Activated T-cell treated with anti-CD3 and anti-CD28 coated beads for 48 hours (primary cell): ENCODE data around the gene MAST2.
"Not testable (repeated sequence)": the region's sequence is repeated elsewhere in the genome, so short reads cannot be mapped to it uniquely, and the experiment has no call there.

ENCODE experiments used
- DNase-seq: peaks from one replicate; pipeline ENCODE4 v3.0.0-alpha.2; 2020; ENCODE audit warnings: low read depth

The MAST2 gene

DNA sequence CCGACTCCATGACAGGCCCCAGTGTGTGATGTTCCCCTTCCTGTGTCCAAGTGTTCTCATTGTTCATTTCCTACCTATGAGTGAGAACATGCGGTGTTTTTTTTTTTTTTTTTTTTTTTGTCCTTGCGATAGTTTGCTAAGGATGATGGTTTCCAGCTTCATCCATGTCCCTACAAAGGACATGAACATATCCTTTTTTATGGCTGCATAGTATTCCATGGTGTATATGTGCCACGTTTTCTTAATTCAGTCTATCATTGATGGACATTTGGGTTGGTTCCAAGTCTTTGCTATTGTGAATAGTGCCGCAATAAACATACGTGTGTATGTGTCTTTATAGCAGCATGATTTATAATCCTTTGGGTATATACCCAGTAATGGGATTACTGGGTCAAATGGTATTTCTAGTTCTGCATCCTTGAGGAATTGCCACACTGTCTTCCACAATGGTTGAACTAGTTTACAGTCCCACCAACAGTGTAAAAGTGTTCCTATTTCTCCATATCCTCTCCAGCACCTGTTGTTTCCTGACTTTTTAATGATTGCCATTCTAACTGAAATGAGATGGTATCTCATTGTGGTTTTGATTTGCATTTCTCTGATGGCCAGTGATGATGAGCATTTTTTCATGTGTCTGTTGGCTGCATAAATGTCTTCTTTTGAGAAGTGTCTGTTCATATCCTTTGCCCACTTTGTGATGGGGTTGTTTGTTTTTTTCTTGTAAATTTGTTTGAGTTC lies 54.5 kb downstream of the MAST2 start:
- DNase-seq: not testable (repeated sequence)

DNA sequence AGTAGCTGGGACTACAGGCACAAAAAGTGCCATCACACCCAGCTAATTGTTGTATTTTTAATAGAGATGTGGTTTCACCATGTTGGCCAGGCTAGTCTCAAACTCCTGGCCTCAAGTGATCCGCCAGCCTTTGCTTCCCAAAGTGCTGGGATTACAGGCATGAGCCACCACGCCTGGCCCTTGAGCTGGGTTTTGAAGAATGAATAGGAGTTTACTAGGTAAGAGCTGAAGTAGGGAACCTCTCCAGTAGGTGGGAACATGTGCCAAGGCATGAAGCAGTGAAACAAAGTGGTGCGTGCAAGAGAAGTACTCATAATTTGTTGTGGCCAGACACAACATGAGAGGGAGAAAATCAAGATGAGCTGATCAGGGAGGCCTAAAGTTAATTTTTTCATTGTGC lies 55.8 kb downstream of the MAST2 start:
- DNase-seq: no peak

DNA sequence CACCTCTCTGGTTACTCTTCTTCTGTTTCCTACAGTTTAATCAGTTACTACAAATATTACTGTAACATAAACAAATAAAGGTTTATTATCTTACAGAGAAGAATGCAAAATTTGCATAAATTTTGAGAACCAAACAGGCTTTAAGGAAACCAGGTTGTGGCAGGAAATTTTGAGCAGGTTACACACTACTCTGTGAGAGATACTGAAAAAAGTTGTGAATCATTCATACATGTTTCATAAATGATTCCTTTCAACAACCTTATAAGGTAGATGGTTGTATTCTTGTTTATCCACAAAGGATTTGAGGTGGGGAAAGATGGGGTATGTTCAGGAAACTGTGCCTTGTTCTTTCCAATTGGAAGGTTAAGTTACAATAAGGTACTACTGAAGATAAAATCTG lies 58.6 kb downstream of the MAST2 start:
- no peak for DNase-seq

DNA sequence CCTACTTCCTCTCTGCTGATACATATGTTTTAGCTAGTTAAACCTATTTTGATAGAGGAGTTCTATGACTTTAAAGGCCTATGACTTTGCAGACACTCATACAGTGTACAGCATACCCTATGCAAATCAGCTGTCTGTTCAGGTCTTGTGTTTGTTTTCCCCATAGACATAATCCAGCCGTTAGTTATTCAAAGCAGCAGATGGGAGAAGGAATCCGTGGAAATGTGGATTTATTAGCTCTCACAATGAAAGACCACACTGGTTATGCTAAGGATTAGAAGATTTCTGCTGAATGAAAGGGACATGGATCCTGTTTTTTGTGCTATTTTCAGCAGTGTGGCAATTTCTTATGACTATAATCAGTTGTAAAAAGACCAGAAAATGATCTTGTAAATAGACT lies 59.8 kb downstream of the MAST2 start:
- no peak for DNase-seq

DNA sequence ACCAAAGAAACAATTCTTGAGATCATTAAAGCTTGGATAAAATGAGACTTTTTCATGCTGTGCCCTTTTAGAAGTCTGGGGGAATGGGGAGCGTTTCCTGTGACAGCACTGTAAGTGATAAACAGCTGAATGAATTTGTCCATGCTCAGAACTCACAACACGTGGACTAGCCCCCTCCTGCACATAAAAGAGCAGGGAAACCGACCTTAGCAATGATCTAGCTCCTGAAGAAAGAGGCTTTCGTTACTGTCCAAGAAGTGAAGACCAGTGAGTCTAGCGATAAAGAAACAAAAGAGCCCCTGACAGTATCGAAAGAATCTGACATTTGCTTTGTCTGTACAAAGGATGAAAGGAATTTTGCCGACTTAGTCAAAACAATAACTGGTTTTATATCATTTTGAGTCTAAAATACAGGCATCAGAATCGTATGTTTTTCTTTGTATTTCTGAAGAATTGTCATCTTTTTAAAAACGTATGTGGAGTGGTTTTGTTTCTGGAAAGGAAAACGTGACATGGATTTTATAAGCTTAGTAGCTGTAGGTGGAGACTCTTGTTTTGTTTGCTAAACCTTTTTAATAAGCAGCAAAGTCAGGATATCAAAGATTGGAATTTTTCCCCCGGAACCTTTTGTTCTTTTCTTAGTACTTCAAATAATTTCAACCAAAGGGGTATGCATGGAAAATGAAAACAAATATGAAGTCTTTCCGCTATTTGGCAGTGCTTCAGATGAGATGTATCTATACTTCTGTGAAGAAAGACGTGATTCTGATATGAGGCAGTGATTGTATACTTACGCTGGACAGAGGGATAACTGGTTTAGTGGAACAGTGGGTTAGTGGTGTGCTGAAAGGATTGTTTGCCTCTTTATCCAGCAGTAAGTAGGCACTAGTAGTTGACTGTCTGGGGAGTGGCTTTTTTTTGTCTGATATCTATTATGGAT lies 61.0 kb downstream of the MAST2 start:
- DNase-seq: no peak

DNA sequence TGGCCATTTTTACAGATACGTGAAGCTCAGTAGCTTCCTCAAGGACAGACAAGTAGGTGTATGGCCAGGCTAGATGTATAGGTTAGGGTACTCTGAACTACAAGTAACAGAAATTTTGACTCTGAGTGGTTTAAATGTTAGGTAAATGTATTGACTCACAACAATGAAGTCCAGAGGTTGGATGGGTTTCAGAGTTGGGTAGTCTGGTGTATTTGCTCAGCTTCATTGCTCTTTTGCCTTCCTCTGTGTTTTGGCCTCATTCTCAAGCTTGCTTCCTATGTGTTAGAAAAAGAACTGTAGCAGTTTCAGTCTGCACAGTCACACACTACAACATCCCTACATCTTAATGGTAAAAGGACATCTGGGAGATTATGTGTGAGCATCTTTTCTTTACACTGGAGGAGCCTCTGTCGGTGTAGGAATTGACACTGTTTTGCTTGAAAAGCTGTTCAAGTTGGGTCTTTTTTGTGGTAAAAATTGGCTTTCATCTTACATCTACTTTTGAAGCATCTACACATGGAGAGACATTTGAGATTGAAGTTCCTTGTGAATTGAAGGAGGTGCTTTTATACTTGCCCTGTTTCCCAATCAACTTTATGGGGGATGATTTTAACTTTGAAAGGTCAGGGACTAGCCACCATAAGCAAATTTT lies 64.4 kb downstream of the MAST2 start:
- DNase-seq: no peak

DNA sequence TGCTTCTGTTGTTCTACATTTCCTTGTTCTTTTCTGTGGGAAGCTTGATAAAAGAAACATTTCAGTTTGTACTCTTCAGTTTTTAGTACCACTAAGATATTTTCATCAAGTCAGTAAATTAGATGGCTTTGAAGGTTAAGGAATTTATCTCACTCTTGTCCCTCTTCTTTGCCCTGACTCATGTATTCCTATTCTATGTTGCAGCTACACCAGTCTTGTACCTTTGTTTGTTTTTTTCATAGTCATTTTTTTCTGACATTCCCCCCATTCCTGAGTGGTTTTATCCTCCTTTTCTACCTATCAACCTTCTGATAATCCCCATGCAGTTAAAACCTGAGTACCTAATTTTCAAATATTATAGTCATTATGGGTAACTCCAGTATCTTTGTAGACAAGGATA lies 65.4 kb downstream of the MAST2 start:
- no peak for DNase-seq

DNA sequence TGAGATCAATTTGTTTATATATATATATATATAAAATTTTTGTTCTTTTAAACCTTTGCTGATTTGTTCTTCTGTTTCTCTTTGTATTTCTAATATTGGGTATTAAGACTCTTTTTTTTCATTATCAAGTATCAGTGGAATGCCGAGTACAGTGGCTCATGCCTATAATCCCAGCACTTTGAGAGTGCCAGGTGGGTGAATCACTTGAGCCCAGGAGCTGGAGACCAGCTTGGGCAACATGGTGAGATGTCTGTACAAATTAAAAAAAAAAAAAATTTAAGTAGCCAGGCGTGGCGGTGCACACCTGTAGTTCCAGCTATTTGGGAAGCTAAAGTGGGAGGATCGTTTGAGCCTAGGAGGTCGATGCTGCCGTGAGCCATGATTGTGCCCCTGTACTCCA lies 67.1 kb downstream of the MAST2 start:
- no peak for DNase-seq

DNA sequence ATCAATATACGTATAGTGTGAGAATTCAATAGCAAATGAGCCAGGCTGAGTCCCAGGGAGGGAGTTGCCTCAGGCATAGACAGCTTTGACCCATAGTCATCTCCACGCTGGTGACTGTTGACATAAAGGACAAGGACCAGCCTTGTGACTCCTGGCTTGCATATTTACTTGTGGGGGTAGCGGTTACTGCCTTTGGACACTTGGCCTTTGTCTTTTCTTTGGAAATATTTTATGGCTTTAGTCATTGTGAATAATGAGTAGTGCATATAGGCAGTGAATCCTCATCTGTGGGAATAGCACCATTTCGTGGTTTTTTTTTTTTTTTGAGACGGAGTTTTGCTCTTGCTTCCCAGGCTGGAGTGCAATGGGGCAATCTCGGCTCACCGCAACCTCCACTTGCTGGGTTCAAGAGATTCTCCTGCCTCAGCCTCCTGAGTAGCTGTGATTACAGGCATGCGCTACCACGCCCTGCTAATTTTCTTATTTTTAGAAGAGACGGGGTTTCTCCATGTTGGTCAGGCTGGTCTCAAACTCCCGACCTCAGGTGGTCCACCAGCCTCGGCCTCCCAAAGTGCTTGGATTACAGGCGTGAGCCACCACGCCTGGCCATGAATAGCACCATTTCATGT lies 68.9 kb downstream of the MAST2 start:
- DNase-seq: not testable (repeated sequence)

DNA sequence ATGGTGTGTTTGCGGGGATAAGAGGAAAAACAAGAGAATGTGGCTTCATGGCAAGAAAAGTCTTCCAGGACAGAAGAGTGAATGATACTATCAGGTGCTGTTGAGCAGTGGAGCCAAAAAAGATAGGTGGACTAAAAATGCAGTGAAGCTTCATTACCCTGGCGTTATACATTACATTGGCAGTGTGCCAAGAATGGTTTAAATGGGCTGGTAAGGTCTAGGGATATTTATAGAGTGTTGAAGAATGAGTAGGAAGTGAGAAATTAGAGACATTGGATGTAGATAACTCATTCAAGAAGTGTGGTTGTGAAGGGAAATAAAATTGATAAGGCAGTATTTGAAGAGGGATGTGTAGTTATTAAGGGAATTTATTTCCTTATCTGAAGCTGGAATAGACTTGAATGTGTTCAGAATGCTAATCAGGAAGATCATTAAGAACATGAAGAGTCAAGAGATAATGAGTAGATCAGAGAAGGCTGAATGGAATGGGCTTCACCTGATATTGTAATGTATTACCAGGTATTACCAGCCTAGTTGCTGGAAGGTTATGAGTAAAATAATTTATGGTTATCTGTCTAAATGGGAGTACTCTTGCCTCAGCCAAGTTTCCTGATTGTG lies 72.7 kb downstream of the MAST2 start:
- DNase-seq: no peak

DNA sequence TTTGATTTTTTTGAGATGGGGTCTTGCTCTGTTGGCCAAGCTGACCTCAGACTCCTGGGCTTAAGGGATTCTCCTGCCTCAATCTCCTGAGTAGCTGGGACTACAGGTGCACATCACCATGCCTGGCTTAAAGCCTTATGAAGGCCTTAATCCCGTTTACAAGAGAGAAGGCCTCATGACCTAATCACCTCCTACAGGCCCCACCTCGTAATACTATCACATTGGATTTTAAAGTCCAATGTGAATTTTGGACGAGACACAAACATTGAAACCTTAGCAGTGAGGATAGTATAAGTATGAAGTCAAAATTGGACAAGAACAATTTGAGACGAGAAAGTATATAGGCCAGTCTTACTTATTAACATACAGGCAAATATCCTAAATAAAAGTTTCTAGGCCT lies 73.9 kb downstream of the MAST2 start:
- DNase-seq: no peak

DNA sequence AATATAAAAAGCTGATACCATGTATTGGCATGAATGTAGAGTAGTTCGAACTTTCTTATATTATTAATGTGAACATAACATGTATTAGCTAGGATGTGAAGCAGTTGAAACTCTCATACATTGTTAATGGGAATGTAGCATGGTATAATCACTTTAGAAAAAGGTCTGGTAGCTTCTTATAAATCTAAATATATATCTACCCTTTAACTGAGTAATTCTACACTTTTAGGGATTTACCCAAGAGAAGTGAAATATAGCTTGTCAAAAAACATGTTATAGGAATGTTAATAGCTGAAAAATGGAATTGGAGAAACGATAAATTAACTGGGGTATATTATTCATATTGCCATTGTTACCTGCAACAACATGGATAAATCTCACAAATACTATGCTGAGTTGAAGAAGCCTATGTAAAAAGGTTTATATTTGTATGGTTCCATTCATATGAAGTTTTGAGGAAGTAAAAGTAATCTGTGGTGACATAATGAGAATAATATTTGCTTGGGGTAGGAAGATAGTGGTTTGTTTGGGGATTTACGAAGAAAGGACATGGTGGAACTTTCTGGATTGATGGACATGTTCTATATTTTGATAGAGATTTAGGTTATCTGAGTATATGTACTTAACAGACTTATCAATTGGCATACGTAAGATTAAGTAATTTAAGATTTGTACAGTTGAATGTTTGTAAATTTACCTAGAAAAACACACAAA lies 76.6 kb downstream of the MAST2 start:
- DNase-seq: no peak

DNA sequence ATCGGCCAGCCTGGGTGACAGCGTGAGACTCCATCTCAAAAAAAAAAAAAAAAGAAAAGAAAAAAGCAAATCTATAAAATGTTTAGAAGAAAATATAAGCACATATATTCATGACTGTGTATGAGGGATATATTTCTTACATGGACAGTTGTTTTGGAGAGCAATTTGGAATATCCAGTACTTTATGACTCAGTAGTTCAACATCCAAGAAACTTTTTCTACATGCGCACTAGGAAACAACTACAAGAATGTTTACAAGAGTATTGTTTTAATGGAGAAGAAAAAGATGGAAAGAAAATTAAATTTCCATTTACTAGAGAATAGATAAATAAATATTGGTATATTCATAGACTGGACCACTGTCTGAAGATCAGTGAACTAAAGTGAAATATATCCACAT lies 77.5 kb downstream of the MAST2 start:
- DNase-seq: no peak

DNA sequence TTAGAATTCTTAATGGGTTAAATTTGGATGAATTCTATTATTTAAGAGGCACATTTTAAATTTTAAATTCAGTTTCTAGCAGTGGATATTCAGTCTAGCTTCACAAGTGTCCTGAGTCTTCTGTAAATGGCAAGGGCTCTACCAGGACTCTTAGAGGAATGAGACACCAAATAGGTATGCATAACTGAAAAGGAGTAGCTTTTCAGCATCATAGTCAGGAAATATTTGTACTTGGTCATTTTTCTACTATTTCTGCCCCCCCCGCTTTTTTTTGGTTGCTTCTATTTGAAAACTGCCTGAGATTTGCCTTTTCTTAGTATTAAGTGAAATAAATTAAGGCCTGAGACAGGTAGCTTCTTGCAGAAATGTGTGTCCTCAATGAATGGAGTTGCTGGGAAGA lies 80.2 kb downstream of the MAST2 start:
- DNase-seq: no peak

DNA sequence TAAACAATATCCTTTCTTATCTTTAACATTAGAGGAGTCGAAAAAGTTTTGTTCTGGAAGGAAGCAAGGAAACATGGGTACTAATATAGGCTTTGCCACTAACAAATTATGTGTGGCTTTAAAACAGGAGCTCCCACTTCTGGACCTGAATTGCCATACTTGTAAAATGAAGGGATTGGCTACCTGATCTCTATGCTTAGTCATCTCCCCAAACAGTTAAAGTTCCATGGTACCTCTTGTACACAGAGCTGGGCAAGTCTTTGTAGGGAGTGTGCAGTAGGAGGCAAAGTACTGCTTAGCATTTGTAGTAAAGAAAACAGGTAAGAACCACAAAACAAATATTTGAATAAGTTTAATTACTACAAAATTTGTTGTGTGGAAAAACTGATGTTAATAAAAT lies 81.3 kb downstream of the MAST2 start:
- DNase-seq: no peak

DNA sequence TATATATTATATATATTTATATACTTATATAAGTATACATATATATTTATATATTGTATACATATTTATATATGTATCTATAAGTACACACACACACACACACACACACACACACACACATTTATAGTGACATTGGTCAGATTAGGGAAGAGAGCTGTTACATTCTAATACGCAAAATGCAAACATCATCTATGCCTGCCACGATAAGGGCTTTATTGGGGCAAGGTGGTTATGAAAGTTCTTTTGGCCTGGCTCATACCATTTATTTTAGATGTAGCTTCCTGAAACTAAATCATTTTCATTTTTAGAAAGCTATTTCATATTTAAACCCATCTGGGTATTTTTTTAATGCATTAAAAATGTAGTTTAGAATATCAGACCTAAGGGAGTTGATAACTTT lies 82.8 kb downstream of the MAST2 start:
- no peak for DNase-seq

DNA sequence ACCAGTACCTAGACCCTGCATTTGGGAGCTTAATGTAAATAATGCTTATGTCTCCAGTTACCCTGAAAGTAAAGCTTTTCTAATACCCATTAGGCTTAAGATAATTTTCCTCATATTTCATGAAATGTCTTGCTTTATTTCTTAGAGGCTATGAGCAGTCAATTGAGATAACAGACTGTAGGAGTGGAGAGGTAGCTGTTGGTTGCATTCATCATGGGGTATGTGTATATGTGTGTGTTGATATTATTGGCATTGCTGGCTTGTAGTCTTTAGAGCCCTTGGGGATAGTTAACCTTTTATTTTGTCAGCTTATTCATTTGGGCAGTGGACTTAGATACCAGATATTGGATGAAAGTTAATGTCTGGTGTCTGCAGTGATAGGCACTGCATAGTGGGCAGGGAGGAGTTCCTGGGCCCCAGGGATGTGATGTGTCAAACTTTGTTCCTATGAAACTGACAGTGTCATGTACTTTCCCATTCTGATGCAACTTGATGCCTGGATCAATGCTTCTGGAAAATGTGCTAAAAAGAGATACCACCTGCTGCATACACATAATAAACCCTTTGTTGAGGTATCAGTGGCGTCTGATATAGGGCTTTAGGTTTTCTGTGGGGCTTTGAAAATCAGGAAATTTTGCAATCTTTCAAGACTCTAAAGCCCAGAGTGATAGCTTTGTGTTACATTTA lies 83.9 kb downstream of the MAST2 start:
- DNase-seq: no peak

DNA sequence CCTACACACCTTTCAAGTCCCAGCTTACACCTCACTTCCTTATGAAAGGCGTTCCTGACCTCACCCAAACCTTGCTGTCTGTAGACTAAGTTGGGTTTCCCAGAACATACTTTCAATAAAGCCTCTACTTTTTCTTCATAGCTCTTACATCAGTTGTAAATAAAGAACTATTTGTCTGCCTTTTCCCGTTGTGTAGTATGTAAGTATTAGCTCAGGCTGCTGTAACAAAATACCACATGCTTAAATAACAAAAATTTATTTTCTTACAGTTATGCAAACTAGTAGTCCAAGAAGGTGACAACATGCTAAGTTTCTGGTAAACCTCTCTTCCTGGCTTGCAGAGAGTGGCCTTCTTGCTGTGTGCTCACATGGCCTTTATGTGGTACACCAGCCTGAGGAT lies 86.7 kb downstream of the MAST2 start:
- DNase-seq: no peak

DNA sequence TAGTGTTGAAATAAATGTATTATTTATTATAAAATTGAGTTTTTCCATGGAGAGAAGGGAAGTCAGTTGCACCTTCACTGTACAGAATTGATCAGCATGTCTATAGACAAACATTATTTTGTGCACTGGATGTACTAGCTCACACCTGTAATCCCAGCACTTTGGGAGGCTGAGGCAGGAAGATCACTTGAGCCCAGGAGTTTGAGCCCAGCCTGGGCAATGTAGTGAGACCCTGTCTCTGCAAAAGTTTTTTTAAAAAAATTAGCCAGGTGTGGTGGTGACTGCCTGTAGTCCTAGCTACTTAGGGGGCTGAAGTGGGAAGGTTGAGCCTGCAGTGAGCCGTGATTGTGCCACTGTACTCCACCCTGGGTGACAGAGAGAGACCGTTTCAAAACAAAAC lies 87.7 kb downstream of the MAST2 start:
- no peak for DNase-seq

DNA sequence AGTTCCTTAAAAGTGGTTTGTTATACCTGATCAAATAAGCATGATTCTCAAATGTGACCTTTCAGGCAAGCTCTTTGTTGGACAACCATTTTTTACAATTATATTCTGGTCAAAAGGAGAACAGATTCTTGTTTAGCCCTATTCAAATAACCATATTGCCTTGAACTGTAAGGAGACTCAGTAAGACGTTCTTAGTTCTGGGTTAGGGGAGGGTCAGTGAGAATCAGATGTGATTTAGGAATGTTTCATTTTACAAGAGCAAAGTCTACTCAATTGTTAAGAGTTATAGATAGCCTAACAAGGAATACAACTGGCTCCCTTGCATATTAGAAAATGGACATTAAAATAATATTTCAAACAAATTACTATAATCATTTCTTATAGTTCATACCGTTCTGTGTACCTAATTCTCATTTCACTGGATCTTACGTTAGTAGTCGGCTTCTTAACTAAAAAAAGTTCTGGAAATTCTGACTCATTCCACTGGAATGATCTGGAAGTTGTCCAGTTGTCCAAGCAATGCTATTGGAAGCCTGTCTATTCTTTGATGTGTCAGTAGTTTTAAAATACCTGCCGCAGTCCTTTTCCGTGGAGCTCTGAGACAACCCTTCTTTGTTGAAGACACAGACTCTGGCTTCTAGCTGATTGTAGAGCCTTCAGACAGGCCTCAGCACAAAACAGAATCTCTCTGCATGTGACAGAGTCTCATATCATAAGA lies 88.8 kb downstream of the MAST2 start:
- DNase-seq: no peak
